ENCODE results near the gene KIF3A.

DNA sequence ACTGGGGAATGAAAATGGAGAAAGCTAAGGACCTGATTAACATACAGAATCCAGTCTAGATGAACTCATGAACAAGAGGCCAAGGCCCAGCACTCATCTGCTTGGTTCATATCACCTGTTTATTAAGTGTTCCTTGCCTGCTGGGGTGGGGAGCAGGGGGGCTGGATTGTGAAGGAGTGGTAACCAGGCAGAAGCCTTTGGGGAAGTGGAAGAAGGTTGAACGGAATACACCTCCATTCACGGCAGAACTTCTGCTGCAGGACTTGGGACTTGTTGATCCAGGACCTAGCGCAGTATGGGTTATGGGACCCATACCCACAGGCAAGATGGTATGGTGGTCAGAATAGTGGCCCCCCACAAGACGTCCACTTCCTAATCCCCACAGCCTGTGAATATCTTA, 48.5 kb upstream of the KIF3A start:
- TF ChIP-seq, protein P1, sequence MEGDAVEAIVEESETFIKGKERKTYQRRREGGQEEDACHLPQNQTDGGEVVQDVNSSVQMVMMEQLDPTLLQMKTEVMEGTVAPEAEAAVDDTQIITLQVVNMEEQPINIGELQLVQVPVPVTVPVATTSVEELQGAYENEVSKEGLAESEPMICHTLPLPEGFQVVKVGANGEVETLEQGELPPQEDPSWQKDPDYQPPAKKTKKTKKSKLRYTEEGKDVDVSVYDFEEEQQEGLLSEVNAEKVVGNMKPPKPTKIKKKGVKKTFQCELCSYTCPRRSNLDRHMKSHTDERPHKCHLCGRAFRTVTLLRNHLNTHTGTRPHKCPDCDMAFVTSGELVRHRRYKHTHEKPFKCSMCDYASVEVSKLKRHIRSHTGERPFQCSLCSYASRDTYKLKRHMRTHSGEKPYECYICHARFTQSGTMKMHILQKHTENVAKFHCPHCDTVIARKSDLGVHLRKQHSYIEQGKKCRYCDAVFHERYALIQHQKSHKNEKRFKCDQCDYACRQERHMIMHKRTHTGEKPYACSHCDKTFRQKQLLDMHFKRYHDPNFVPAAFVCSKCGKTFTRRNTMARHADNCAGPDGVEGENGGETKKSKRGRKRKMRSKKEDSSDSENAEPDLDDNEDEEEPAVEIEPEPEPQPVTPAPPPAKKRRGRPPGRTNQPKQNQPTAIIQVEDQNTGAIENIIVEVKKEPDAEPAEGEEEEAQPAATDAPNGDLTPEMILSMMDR (conservative IDR thresholded peaks at IDR 0.05): no peak
- no peak for TF ChIP-seq ZFX (IDR thresholded peaks at IDR 0.05)
